GM23338 (cell line): ENCODE measurements around the gene TLX1.

Source experiments
- ETS1 ChIP-seq: IDR thresholded peaks from 2 replicates; pipeline ENCODE4 v1.6.1; 2016; ENCODE audit warnings: antibody characterized with exemption
- EZH2 ChIP-seq: fragments of 200-600 bp; sonication (generic); IDR thresholded peaks from one replicate; pipeline ENCODE4 v1.8.0; 2017; ENCODE audit warnings: antibody characterized with exemption, mild to moderate bottlenecking, low read depth; ENCODE audit not compliant: unreplicated experiment
- EZH2phosphoT487 ChIP-seq: fragments of 200-600 bp; sonication (generic); IDR thresholded peaks from one replicate; pipeline ENCODE4 v1.8.1; 2018; ENCODE audit warnings: antibody characterized with exemption; ENCODE audit not compliant: unreplicated experiment
- JUNB ChIP-seq: IDR thresholded peaks from one replicate; pipeline ENCODE4 v1.6.1; 2016; ENCODE audit warnings: antibody characterized with exemption; ENCODE audit not compliant: unreplicated experiment
- POLR2AphosphoS5 ChIP-seq: IDR thresholded peaks from 2 replicates; pipeline ENCODE4 v1.6.1; 2016; ENCODE audit warnings: antibody characterized with exemption, low read depth
- ZNF331 ChIP-seq: fragments of 250-450 bp; sonication (Bioruptor Pico); IDR thresholded peaks from 2 replicates; pipeline ENCODE4 v1.5.0; 2020; ENCODE audit warnings: low read depth, mild to moderate bottlenecking, moderate library complexity
- TF ChIP-seq, protein P1 (sequence below), 2 experiments: fragments of 200-600 bp in 1 of 2; sonication (generic) in 1 of 2; conservative IDR thresholded peaks; 2 replicates each; pipeline versions ENCODE4 v1.5.1 to v1.6.1; 2016 to 2017; ENCODE audit warnings: antibody characterized with exemption in 2 of 2, low read depth in 2 of 2, mild to moderate bottlenecking in 2 of 2, moderate library complexity in 1 of 2
- TF ChIP-seq, protein P2 (sequence below): IDR thresholded peaks from one replicate; pipeline ENCODE4 v1.6.1; 2018; ENCODE audit warnings: antibody characterized with exemption; ENCODE audit not compliant: unreplicated experiment

GRCh38 chr10:101164020-101164419 is 32.9 kb downstream of the TLX1 start:
- TF ChIP-seq, protein P1, sequence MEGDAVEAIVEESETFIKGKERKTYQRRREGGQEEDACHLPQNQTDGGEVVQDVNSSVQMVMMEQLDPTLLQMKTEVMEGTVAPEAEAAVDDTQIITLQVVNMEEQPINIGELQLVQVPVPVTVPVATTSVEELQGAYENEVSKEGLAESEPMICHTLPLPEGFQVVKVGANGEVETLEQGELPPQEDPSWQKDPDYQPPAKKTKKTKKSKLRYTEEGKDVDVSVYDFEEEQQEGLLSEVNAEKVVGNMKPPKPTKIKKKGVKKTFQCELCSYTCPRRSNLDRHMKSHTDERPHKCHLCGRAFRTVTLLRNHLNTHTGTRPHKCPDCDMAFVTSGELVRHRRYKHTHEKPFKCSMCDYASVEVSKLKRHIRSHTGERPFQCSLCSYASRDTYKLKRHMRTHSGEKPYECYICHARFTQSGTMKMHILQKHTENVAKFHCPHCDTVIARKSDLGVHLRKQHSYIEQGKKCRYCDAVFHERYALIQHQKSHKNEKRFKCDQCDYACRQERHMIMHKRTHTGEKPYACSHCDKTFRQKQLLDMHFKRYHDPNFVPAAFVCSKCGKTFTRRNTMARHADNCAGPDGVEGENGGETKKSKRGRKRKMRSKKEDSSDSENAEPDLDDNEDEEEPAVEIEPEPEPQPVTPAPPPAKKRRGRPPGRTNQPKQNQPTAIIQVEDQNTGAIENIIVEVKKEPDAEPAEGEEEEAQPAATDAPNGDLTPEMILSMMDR (conservative IDR thresholded peaks at IDR 0.05; ENCODE audit: low read depth in 2 of 2): no peak
- TF ChIP-seq POLR2AphosphoS5: no peak
- TF ChIP-seq ZNF331 (CRISPR knock-in tag): no peak
- no peak for TF ChIP-seq EZH2
- no peak for TF ChIP-seq EZH2phosphoT487
- TF ChIP-seq JUNB: no peak
- TF ChIP-seq ETS1: no peak
- TF ChIP-seq, protein P2, sequence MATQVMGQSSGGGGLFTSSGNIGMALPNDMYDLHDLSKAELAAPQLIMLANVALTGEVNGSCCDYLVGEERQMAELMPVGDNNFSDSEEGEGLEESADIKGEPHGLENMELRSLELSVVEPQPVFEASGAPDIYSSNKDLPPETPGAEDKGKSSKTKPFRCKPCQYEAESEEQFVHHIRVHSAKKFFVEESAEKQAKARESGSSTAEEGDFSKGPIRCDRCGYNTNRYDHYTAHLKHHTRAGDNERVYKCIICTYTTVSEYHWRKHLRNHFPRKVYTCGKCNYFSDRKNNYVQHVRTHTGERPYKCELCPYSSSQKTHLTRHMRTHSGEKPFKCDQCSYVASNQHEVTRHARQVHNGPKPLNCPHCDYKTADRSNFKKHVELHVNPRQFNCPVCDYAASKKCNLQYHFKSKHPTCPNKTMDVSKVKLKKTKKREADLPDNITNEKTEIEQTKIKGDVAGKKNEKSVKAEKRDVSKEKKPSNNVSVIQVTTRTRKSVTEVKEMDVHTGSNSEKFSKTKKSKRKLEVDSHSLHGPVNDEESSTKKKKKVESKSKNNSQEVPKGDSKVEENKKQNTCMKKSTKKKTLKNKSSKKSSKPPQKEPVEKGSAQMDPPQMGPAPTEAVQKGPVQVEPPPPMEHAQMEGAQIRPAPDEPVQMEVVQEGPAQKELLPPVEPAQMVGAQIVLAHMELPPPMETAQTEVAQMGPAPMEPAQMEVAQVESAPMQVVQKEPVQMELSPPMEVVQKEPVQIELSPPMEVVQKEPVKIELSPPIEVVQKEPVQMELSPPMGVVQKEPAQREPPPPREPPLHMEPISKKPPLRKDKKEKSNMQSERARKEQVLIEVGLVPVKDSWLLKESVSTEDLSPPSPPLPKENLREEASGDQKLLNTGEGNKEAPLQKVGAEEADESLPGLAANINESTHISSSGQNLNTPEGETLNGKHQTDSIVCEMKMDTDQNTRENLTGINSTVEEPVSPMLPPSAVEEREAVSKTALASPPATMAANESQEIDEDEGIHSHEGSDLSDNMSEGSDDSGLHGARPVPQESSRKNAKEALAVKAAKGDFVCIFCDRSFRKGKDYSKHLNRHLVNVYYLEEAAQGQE: no peak
